Breast epithelium (tissue), 3 donors: ENCODE results near the gene FAM120A.

Experiments used
- CTCF ChIP-seq, 3 donors: fragments of 450-650 bp; IDR thresholded peaks; one replicate each; pipeline ENCODE4 v1.5.1; 2016 to 2017; ENCODE audit warnings: antibody characterized with exemption in 3 of 3, mild to moderate bottlenecking in 3 of 3, moderate library complexity in 3 of 3
- POLR2A ChIP-seq: fragments of 450-650 bp; IDR thresholded peaks from one replicate; pipeline ENCODE4 v1.6.1; 2016; ENCODE audit warnings: antibody characterized with exemption, mild to moderate bottlenecking, moderate library complexity

- TF ChIP-seq CTCF (IDR thresholded peaks at IDR 0.05), result no peak
- TF ChIP-seq POLR2A, result no peak
These were observed 14.7 kb upstream of the FAM120A start for GRCh38 chr9:93436655-93437407.
